HepG2 (cell line): ENCODE results near the gene CD109.

Source experiments
- CHD4 ChIP-seq: fragments of 200-600 bp; sonication (generic); IDR thresholded peaks from 2 replicates; pipeline ENCODE4 v1.7.0; 2017; ENCODE audit warnings: mild to moderate bottlenecking, low read length, borderline replicate concordance
- CREM ChIP-seq, 2 experiments: sonication (generic) in 1 of 2; formaldehyde crosslinking in 1 of 2; IDR thresholded peaks; 2 replicates each; pipeline versions ENCODE4 v1.4.0 to v1.6.1; 2016 to 2020; ENCODE audit warnings: antibody characterized with exemption in 1 of 2, mild to moderate bottlenecking in 1 of 2, missing genetic modification reagents in 1 of 2
- FOSL1 ChIP-seq: sonication (generic); formaldehyde crosslinking; IDR thresholded peaks from 2 replicates; pipeline ENCODE4 v1.9.0; 2021; ENCODE audit warnings: missing genetic modification reagents, borderline replicate concordance
- HIVEP1 ChIP-seq: sonication (generic); formaldehyde crosslinking; IDR thresholded peaks from 2 replicates; pipeline ENCODE4 v1.4.0; 2020; ENCODE audit warnings: mild to moderate bottlenecking, missing genetic modification reagents
- MXD1 ChIP-seq: sonication (generic); formaldehyde crosslinking; IDR thresholded peaks from 2 replicates; pipeline ENCODE4 v1.4.0; 2020; ENCODE audit warnings: mild to moderate bottlenecking, missing genetic modification reagents
- RAD21 ChIP-seq: fragments of 450-650 bp; formaldehyde crosslinking; IDR thresholded peaks from 2 replicates; pipeline ENCODE4 v1.5.0; 2020; ENCODE audit warnings: mild to moderate bottlenecking
- SMAD3 ChIP-seq: sonication (generic); formaldehyde crosslinking; IDR thresholded peaks from 2 replicates; pipeline ENCODE4 v1.4.0; 2020; ENCODE audit warnings: missing genetic modification reagents
- TCF7L2 ChIP-seq: IDR thresholded peaks from 2 replicates; pipeline ENCODE4 v1.6.1; 2011; ENCODE audit warnings: mild to moderate bottlenecking, low read depth, low read length, moderate library complexity
- ZNF10 ChIP-seq: sonication (generic); formaldehyde crosslinking; IDR thresholded peaks from 2 replicates; pipeline ENCODE4 v1.4.0; 2020; ENCODE audit warnings: mild to moderate bottlenecking, low read depth, missing genetic modification reagents, borderline replicate concordance
- ZNF263 ChIP-seq: sonication (generic); formaldehyde crosslinking; IDR thresholded peaks from 2 replicates; pipeline ENCODE4 v1.4.0; 2020; ENCODE audit warnings: missing genetic modification reagents
- ZZZ3 ChIP-seq: sonication (generic); formaldehyde crosslinking; IDR thresholded peaks from 2 replicates; pipeline ENCODE4 v1.4.0; 2020; ENCODE audit warnings: missing genetic modification reagents, mild to moderate bottlenecking, borderline replicate concordance

DNA sequence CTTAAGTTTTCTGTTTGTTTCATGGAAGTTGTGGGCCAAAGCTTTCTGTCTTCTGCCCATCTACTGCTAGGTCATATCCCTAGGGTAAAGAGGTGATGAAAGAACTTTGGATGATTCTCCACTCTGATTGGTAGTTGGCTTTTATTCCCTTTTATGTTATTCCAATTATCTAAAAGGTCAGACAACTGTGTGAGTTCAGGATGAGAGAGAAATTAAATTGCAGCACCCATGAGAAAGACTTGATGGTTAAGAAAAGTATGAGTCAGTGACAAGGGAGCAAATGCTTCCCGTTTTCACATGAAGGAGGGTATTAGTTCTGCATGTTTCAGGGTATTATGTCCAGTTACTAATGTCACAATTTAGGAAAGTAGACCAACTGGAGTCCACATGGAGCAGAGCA lies 136.3 kb downstream of the CD109 start:
- TF ChIP-seq ZNF263 (CRISPR knock-in tag) (no peak), MXD1 (CRISPR knock-in tag) (no peak), RAD21 (CRISPR knock-in tag) (no peak), HIVEP1 (CRISPR knock-in tag) (no peak), SMAD3 (CRISPR knock-in tag) (no peak), FOSL1 (CRISPR knock-in tag) (no peak), TCF7L2 (no peak), CREM (IDR thresholded peaks at IDR 0.05) (no peak), CREM (CRISPR knock-in tag; IDR thresholded peaks at IDR 0.05) (no peak), CHD4 (no peak), ZNF10 (no peak), ZZZ3 (CRISPR knock-in tag) (no peak)
